Tibial nerve (tissue), 3 donors: Measurements from ENCODE around the gene ANKRD35.

Experiments used
- CTCF ChIP-seq, 5 experiments: fragments of 200-600 bp in 3 of 5; fragments of 450-650 bp in 2 of 5; sonication (generic) in 3 of 5; IDR thresholded peaks; one replicate each; pipeline ENCODE4 v1.5.1; 2016 to 2019; ENCODE audit warnings: antibody characterized with exemption in 5 of 5, mild to moderate bottlenecking in 3 of 5, moderate library complexity in 2 of 5
- POLR2A ChIP-seq, 2 donors: fragments of 450-650 bp; IDR thresholded peaks; one replicate each; pipeline ENCODE4 v1.6.1; 2017; ENCODE audit warnings: antibody characterized with exemption in 2 of 2, mild to moderate bottlenecking in 2 of 2, moderate library complexity in 2 of 2

DNA sequence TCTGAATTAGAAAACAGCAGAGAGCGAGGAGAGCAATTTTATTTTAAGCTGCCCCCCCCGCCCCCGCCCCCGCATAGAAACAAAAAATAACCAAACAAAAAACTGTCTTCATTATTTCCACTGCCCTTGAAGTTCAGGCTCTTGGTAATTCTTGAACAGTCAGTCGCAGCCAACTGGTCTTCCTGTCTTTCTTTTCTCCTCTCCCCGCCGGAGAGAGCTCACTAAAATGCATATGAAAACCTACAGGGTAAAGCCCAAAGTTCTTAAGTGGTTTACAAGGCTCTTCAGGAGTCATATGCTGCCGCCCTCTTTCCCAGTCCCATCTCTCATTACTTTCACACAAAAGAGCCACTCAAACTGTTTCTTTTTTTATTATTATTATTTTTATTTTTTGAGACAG lies 1.1 kb upstream of the ANKRD35 start:
- TF ChIP-seq CTCF (IDR thresholded peaks at IDR 0.05) = no peak
- TF ChIP-seq POLR2A (IDR thresholded peaks at IDR 0.05) = no peak
